Skeletal muscle satellite cell (primary cell): ENCODE data around the gene TMEM229B. TPM values are rescaled to one million over a fixed set of nuclear protein-coding genes. Genes with fewer than 3 reads are reported as not detected.

Source experiments
- H3K27me3 ChIP-seq: 2 replicates; pipeline ENCODE4 v1.7.0; 2013; ENCODE audit warnings: low read length; ENCODE audit not compliant: control insufficient read depth, insufficient read depth
- H3K36me3 ChIP-seq: 2 replicates; pipeline ENCODE4 v1.7.0; 2013; ENCODE audit warnings: mild to moderate bottlenecking, control low read depth, low read length; ENCODE audit not compliant: insufficient read depth
- H3K4me1 ChIP-seq: 2 replicates; pipeline ENCODE4 v1.7.0; 2013; ENCODE audit warnings: low read length; ENCODE audit not compliant: control insufficient read depth, insufficient read depth
- H3K4me2 ChIP-seq: 2 replicates; pipeline ENCODE4 v1.7.0; 2013; ENCODE audit warnings: mild to moderate bottlenecking, low read length
- H3K4me3 ChIP-seq: 2 replicates; pipeline ENCODE4 v1.7.0; 2013; ENCODE audit warnings: low read length
- H3K9ac ChIP-seq: 2 replicates; pipeline ENCODE4 v1.7.0; 2013; ENCODE audit warnings: mild to moderate bottlenecking, low read depth, low read length, moderate library complexity
- H3K9me3 ChIP-seq: replicated peaks from 2 replicates; pipeline ENCODE4 v1.7.0; 2013; ENCODE audit warnings: mild to moderate bottlenecking, control low read depth, low read length
- small RNA-seq: library from RNA; depleted of rRNA; stranded (forward); fragments of <200 nt; gene quantifications from one replicate; pipeline ENCODE3, GENCODE V24; 2012

Gene TMEM229B

DNA sequence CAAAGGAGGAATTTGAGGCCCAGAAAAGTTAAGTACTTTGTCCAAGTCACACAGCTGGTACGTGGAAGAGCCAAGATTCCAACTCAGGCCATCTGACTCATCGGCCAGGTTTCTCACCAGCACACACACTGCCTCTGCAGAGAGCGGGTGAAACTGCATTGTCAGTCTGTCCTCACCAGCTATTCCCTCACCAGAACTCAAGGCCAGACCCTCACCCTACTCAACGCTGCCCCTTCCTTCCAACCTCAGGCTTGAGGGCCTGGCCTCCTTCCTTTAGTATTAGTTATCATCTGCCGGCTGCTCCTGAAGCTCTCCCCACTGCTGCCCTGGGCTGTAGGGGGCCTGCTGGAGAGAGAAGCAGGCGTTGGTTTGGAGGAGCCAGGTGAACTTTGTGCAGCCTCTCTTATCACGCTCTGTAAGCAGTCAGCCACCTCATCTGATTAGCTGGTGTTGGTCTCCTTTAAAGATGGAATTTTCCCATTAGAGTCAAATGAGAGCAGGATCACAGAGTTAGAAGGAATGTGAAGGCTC, 60.0 kb downstream of the TMEM229B start:
- peaks cover 18% of the 10 kb centered on the region for H3K4me1 ChIP-seq
- H3K9ac ChIP-seq: no peak overlapping the region
- no peaks in the 10 kb centered on the region for H3K36me3 ChIP-seq
- H3K9me3 ChIP-seq: no peaks in the 10 kb centered on the region
- no peak overlapping the region for H3K4me2 ChIP-seq
- H3K4me3 ChIP-seq: no peak overlapping the region
- H3K27me3 ChIP-seq: peaks cover 26% of the 10 kb centered on the region

DNA sequence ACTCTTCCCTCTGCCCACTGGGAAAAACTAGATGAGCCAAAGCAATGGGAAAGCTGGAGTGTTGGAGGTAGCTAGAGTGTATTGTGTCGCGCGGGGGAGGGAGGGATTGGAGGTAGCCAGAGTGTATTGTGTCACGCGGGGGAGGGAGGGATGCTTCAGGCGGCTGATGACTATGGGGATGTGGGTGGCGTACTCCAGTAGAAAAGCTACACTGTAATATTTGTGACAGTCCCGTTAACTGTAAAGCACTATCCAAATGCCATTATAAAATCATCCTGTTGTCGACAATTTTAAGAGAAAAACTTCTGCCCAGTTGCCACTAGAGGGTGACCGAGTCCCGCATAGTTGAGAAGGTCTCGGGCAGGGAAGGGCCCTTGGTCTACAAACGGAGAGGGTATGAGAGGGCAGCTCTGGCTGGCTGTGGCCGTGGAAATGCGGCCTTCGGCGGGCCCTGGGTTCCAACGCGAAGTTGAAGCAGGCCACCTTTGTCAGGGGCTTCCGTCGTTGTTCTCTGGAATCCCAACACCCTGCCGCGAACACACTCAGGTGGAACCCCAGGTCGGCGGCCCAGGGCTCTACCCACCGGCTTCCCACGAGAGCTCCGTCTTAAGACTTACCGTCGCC, 61.4 kb downstream of the TMEM229B start:
- peak overlapping the region; percentile 67 for H3K4me2 ChIP-seq
- peaks cover 18% of the 10 kb centered on the region for H3K4me1 ChIP-seq
- peaks cover 11% of the 10 kb centered on the region for H3K27me3 ChIP-seq
- no peaks in the 10 kb centered on the region for H3K9me3 ChIP-seq
- H3K9ac ChIP-seq: no peak overlapping the region
- H3K4me3 ChIP-seq: peak overlapping the region; percentile 49
- no peaks in the 10 kb centered on the region for H3K36me3 ChIP-seq

DNA sequence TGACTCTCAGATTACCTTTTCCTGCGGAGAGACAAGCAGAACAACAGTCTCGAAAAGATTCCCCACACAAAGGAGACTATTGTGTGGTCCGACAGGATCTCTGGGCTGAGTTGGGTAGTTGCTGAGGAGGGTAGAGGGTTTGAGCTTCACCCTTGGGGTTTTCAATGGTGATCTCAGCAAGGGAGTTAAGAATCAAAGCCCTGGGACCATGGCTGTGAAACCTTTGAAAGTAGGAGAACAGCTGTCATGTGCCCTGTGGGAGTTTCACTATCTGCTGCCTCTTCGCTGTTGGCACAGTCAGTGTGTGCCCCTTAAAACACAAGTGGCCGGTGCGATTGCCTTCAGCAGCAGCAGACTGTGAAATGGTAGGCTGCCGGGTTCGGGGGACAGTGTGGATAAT, 62.4 kb downstream of the TMEM229B start:
- H3K36me3 ChIP-seq: no peaks in the 10 kb centered on the region
- H3K4me2 ChIP-seq: peak overlapping the region; percentile 67
- peaks cover 6% of the 10 kb centered on the region for H3K27me3 ChIP-seq
- H3K4me3 ChIP-seq: peak overlapping the region; percentile 7
- H3K4me1 ChIP-seq: peaks cover 18% of the 10 kb centered on the region
- H3K9ac ChIP-seq: no peak overlapping the region
- no peaks in the 10 kb centered on the region for H3K9me3 ChIP-seq

DNA sequence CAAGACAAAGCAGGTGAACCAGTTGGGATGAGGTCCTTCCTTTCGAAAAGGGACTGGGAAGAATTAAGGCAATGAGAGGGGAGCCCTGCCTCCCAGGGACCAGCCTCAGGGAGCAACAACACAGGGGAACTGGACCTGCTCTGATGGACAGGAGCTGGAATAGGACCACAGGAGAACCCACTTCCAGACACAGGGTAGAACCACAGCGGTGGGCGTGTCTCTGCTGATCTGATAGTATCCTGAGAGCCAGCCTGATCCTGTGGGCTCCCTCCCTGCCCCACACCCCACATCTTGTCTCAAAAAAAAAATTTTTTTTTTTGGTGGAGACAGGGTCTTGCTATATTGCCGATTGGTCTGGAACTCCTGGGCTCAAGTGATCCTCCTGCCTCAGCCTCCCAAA, 62.9 kb downstream of the TMEM229B start:
- no peak overlapping the region for H3K4me2 ChIP-seq
- H3K4me1 ChIP-seq: peaks cover 18% of the 10 kb centered on the region
- peaks cover 6% of the 10 kb centered on the region for H3K27me3 ChIP-seq
- H3K36me3 ChIP-seq: no peaks in the 10 kb centered on the region
- H3K9me3 ChIP-seq: no peaks in the 10 kb centered on the region
- no peak overlapping the region for H3K4me3 ChIP-seq
- H3K9ac ChIP-seq: no peak overlapping the region

DNA sequence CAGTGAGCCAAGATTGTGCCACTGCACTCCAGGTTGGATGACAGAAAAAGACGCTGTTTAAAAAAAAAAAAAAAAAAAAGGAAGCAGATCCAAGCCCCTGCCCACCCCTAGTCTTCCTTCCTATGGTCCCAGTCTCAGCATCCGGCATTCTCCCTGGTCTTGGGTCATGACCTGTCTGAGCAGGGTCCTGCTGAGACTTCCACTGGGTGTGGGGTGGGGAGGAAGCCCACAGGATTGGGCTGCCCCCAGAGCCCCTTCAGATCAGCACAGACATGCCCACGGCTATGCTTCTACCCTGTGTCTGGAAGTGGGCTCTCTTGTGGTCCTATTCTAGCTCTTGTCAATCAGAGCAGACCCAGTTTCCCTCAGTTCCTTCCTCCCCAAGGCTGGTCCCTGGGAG, 64.0 kb downstream of the TMEM229B start:
- no peak overlapping the region for H3K4me3 ChIP-seq
- H3K4me1 ChIP-seq: peaks cover 18% of the 10 kb centered on the region
- H3K4me2 ChIP-seq: no peak overlapping the region
- no peaks in the 10 kb centered on the region for H3K9me3 ChIP-seq
- peaks cover 6% of the 10 kb centered on the region for H3K27me3 ChIP-seq
- H3K9ac ChIP-seq: no peak overlapping the region
- H3K36me3 ChIP-seq: no peaks in the 10 kb centered on the region

DNA sequence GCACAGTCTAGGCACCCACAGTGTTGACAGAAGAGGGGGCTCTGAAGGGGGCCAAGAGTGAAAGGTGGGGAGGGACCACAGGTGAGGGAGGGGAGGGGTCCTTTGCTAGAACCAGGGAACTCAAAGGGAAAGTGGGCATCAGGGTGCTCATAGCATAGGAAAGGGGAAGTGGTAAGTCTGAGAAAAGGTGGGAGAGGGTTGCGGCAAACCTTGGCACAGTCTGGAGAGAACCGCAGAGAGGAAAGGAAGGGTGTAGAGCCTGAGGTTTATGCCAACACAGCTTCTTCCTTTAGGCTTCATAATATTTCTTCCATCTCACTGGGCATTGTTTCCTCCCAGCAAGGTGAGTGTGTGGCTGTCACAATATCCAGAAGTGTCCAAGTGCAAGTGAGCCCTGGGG, 65.1 kb downstream of the TMEM229B start:
- Histone ChIP-seq H3K27me3 (peaks cover 6% of the 10 kb centered on the region), H3K36me3 (no peaks in the 10 kb centered on the region), H3K4me3 (no peak overlapping the region), H3K4me1 (peaks cover 26% of the 10 kb centered on the region), H3K4me2 (no peak overlapping the region), H3K9me3 (no peaks in the 10 kb centered on the region), H3K9ac (no peak overlapping the region)

GRCh38 chr14:67421356-67422224, 66.9 kb downstream of the TMEM229B start:
- Histone ChIP-seq H3K4me2 (no peak overlapping the region), H3K4me3 (no peak overlapping the region), H3K27me3 (peaks cover 6% of the 10 kb centered on the region), H3K36me3 (no peaks in the 10 kb centered on the region), H3K4me1 (peaks cover 15% of the 10 kb centered on the region), H3K9ac (no peak overlapping the region), H3K9me3 (no peaks in the 10 kb centered on the region)

Small RNA genes within 50 kb of the gene (small RNA-seq; reads per million reads assigned to genes)
- not detected for gene MIR5694
